DND-41 (cell line): ENCODE results near the gene SEC14L5.

Source experiments
- CTCF ChIP-seq: IDR thresholded peaks from 2 replicates; pipeline ENCODE4 v1.5.1; 2012; ENCODE audit warnings: borderline replicate concordance, low read length, moderate library complexity, mild to moderate bottlenecking; ENCODE audit not compliant: poor library complexity, severe bottlenecking; ENCODE audit errors: extremely low read depth
- EZH2 ChIP-seq: IDR thresholded peaks from 3 replicates; pipeline ENCODE4 v1.6.1; 2012; ENCODE audit warnings: borderline replicate concordance, low read depth, mild to moderate bottlenecking, moderate library complexity, low read length, inconsistent platforms; ENCODE audit not compliant: severe bottlenecking

GRCh38 chr16:4966736-4967453, 8.8 kb downstream of the SEC14L5 start:
- TF ChIP-seq CTCF (no peak), EZH2 (no peak)
